ENCODE results near the gene KIAA1549.
"Not testable (repeated sequence)": the region's sequence is repeated elsewhere in the genome, so short reads cannot be mapped to it uniquely, and the experiment has no call there.

KIAA1549 gene

DNA sequence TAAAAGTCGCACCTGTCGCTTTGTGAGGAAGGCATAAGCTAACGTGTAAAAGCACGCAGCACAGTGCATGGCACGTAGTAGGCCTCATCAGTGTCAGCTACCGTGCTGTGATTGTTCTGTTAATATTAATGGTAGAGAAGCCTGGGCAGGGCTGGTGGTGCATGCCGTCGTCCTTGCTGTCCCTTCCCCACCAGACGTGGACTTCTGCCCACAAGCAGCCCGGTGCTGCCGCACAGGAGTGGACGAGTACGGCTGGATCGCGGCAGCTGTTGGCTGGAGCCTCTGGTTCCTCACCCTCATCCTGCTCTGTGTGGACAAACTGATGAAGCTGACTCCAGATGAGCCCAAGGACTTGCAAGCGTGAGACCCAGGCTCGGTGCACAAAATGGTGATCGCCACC, 178.5 kb downstream of the KIAA1549 start:
- DNase-seq = no peak

DNA sequence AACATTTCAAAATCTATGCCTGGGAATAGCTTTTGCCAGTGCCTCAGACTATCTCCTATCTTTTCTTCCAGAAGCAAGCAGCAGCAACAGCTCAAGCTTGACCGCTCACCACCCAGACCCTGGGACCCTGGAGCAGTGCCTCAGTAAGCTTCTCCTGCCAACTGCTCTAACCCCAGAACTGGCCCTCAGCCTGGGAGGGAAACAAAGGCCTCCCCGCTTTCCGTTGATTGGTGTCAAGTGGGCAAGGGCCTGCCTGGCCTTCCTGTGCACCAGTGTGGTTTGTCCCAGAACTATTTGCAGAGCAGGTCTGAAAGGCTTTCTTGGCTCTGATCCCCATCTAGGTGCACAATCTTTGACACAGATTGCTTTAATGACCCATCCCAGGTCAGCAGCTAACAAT, 179.9 kb downstream of the KIAA1549 start:
- no peak for DNase-seq

- no peak for DNase-seq
Measured at GRCh38 chr7:138799336-138800000, 181.7 kb downstream of the KIAA1549 start.

DNA sequence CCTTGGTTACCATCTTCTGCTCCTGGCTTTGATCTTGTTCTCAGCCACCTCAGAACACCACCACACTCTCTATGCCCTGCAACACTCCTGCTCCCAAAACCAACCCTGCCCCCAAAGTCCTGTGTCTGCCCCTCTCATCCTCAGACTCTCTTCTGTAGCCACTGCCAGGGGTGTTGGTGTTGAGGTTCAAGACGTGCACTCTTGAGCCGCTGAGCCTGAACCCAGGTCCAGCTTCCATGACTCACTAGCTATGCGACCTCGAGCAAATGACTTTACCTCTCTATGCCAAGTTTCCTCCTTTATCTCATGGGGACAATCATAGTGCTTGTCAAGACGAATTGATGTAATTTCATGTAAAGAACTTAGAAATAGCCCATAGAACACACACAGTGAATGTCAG, 182.4 kb downstream of the KIAA1549 start:
- no peak for DNase-seq

GRCh38 chr7:138797715-138798320, 183.4 kb downstream of the KIAA1549 start, which contains the start of the genes ATP6V0A4 and TMEM213:
ATP6V0A4 (minus strand) TSS chr7:138798196; CDS start chr7:138771247, 26,949 bp downstream.
TMEM213 (plus strand) TSS chr7:138797994; CDS start chr7:138798105, 111 bp downstream.
- no peak for DNase-seq

- not testable (repeated sequence) for DNase-seq
Measured at GRCh38 chr7:138797046-138797445, 184.1 kb downstream of the KIAA1549 start.

GRCh38 chr7:138796038-138796615, 185.1 kb downstream of the KIAA1549 start:
- DNase-seq = no peak

DNA sequence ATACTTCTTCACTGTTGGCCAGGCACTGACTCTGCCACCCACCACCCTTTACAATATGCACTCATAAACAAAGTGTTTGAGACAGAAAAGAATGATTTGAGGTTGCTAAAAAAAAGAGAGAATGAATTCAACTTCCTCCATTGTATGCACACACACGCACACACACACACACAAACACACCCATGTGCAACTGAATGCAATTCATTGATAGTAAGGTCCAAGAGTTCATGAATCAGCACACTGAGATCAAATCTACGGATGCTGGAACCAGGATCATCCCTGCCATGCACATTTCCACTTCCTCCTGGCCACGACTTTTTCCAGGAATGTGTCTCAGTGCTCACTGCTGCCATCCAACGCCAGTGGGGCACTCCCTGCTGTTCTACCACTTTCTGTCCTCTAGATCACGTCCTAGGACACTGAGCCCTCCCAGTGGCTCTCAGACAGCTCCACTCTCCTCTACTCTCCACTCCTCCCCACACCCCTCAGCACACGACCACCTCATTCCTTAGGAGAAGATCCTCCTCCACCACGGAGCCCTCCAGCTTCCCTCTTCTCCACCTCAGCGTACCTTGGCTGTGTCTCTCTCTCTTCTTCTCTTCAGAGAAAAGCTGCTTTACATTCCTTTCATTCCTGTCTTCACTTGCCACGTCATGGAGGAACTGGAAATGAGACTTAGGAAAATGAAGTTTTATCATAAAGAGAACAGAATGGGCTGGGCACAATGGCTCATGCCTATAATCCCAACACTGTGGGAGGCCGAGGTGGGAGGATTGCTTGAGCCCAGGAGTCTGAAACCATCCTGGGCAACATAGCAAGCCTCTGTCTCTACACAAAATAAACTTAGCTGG, 195.4 kb downstream of the KIAA1549 start:
- DNase-seq = no peak

DNA sequence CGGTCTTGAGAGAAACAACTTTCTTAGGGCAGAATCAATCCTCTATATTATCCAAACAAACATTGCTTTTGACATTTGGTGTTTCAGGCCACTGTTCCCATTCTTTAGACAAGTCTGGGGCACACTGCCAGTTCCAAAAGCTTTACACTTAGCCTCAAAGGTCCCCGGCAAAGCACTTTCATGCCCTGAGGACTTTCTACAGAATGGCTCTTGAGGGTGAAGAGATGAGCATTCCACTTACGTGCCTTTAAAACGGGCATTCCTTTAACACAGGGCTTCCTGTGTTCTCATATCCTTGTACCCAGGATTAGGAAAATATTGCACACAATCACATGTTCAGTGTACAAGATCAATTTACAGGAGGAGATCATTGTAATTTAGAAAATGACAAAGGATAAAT, 196.5 kb downstream of the KIAA1549 start:
- DNase-seq = peak in 1 of 2 experiments; percentile 39
